ENCODE results near the gene EID2B.

- no peak for TF ChIP-seq CTCF (IDR thresholded peaks at IDR 0.05; ENCODE audit: low read length)
- no peak for TF ChIP-seq EZH2 (IDR thresholded peaks at IDR 0.05; ENCODE audit: borderline replicate concordance, low read length)
Observed at GRCh38 chr19:39516270-39516669, 16.4 kb downstream of the EID2B start.
